HG03095 (cell line): ENCODE measurements around the gene SLC12A8.

Experiments
- ATAC-seq: cut with Tn5 transposase; IDR thresholded peaks from one replicate; pipeline ENCODE4 v1.9.1; 2021; ENCODE audit warnings: moderate library complexity; ENCODE audit not compliant: unreplicated experiment

The SLC12A8 gene

DNA sequence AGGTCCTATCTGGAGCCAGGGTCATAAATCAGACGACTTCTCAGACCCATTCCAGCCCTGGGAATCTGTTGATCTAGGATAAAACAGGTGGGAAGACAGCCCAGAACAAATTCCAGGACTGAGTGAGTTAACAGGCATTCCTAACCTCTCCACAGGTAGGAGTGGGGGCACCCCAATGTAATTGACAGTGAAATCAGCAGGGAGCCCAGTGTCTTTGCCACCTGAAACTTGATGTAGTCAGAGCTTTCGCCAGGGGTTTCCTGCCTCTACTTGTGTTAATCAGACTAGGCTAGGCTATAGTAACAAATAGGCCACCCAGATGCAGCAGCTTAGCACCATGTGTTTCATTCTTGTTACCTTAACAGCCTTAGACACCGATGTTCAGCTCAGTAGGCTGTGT lies 154.0 kb downstream of the SLC12A8 start:
- ATAC-seq: no peak

DNA sequence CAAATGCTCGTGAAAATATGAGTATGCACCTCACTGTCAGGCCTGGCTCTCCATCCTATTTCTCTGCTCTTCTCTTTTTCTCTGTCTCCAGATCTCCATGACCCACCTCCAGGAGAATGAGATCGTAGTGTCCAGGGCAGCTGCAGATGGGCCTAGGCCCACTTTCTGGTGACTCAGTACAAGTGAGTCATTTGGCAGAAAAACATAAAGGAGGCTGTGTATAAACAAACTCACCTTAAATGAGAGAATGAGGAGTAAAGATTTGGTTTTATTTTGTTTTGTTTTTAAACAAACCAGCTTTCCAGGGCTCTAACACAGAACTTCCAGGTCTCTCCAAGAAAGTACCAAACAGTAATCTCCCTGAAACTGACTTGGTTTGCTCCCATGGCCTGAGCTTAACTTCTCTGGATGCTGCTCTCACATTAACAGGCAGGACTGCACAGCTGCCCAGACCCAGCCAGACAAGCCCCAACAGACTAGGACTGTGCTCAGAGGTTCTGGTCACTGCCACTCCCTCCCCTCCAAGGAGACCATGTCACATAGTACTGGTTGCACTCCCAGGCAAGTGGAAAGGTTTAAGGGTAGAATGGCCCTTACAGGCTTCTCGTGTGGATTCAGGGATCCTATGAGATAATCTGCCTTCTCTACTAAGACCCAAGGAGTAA lies 155.2 kb downstream of the SLC12A8 start:
- ATAC-seq: no peak

DNA sequence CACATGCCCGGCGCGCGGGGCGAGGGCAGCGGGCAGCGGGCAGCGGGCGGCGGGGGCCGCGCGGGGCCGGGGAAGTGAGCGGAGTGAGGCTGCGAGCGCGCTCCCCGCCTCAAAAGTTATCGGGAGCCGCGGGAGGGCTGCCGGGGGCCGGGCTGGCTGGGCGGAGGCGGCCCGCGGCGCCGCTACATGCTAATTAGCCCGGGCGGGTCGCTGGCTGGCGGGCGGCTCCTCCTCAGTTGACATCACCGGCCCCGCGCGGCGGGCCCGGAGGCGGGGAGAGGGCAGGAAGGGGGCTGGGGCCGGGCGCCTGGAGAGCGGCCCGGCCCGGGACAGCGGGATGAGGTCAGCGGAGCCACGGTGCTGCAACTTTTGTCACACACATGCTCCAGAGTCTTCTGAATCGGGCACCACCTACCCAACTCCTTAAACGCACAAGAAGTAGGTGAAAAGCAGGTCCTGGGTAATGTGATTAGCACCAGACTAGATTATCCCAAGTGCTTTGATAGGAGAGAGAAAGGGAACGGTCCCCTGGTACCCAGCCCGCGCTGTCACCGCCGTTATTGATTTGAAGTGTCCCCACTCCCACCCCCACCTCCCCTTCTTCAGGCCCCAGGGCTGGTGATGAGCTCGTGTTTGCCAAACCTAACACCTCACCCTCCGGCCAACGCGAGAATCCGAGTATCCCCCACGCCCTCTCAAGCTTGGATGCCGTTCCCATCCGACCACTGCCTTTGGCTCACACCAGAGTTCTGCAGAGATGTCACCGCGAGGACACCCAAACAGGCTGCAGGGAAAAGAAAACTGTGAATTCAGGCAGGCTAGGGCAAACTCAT lies 156.4 kb downstream of the SLC12A8 start, which contains the start of gene HEG1:
HEG1 (minus strand) TSS at position 85 of the 833 bp plus-strand sequence. CDS start 107 bp downstream, outside the sequence.
- peak; percentile 54 for ATAC-seq

DNA sequence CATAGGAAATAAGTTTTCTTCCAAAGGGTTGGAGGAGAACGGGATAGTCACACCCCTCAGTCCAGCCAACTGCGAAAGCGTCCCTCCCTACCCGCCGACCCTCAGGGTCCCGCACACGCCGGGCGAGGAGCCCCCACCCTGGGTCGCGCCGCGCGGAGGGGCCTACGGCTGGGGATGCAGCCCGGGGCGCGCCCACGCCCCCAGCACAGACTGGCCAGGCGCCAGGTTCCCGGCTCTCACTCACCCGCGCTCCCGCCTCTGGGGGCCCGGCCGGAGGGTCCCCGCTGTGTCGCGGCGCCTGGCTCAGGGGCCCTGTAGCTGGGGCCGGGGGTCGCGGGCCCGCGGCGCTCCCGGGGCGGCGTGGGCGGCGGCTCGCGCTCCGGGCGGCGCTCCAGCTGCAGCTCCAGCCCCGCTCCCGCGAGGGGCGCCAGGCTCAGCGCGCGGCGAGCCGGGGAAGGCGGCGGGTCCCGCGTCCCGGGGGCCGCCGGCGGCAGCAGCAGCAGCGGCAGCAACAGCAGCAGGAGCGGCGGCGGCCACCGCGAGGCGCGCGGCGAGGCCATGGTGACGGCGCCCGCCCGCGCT lies 157.1 kb downstream of the SLC12A8 start:
- ATAC-seq: peak; percentile 16

DNA sequence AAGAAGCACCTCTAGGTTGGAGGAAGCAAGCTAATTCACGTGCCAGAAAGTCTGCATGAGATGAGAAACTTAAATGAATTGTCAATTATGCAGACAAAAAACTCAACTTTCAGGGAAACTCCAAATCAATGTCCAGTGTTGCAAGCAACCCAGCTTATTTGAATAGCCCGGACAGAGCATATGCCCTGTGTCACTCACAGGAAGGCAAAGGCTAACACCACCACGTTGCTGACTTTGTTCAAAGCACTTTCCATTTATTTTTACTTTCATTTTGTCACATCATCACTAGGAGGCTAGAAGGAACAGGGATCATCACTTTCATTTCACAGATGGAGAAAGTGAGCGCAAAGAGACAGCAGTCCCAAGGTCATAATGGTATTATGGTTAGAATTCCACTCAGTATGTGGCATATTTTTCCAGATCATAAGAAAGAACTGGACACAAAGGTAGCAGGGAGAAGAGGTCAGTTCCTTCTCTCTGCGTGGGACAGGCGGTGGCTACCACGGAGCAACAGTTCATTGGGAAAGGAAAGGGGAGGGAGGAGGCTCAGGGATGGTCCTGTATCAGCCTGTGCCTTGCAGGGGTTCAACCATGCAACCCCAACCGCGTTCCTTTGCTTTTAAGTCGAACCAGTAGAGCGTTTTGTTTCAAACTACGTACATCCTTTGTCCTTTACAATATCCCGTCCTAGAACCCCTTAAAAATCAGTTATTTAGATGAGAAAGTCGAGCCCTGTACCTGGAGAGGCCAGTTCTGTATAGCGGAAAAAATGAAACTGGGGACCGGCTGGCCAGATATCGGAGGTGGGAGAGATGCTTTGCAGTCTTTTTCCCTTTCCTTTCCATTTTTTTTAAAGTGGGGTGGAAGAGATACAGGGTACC lies 157.9 kb downstream of the SLC12A8 start:
- peak; percentile 31 for ATAC-seq

DNA sequence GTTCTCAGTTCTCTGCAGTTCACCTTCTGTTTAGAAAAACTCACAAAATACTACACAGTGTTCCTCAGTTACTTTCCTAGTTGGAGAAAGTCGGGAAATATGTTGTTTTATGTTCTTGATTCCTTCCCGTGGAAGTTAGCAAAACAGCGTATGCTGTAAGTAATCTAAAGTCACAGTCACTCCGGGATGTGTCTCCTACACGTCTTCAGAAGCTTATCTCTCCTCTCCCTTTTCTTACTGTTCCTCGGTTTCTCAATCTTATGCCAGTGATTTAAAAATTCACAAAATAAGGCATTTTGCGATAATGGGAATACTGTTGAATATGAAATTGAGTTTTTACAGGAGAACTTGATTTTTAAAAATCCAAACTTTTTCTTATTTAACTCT lies 158.5 kb downstream of the SLC12A8 start:
- no peak for ATAC-seq

DNA sequence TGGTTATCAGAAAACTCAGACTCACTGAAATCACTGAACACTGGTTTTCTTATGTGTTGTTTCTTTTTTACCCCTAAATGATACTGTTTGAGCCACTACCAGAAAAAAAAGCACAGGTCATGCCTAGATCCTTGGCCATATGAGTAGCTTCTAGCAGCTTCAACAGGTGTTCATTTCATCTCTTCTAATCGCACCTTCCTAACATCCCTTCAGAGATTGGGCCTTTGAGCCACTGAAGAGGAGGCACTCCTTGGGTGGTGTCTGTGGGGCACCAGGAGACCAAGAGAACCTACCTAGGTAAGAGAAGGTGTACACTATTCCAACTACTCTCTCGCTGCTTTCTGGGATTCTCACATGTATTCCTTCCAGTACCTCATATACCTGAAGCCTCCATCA lies 159.2 kb downstream of the SLC12A8 start:
- ATAC-seq: no peak

DNA sequence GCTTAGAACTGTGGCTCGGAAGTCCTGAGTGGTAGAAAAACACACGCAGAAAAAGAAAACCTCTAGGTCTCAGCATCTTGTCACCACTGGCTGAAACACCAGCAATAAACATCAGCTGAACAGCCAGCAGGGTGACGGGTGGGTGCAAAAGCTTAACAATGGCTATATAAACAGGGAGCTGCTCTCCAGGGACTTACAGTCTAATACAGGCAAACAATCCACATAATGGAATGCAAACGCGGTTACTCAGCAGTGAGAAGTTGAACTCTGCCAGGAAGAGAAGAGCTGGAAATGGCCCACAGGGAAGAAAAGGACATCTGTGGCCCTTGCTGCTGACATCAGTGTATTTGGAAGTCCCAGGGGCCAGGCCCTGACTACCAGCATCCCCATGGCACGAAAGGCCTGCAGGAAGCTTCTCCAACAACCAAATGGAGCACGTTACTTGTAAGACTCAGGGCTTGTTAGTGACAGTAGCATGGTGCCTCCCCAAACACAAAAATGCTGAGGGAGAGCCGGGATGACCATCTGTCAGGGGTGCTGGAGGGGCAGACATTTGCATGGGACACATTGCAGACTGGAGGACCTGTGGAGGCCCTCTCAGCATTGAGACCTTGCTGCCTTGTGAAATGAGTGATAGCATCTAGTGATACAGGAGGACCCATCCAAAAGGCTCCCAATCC lies 159.8 kb downstream of the SLC12A8 start:
- no peak for ATAC-seq

DNA sequence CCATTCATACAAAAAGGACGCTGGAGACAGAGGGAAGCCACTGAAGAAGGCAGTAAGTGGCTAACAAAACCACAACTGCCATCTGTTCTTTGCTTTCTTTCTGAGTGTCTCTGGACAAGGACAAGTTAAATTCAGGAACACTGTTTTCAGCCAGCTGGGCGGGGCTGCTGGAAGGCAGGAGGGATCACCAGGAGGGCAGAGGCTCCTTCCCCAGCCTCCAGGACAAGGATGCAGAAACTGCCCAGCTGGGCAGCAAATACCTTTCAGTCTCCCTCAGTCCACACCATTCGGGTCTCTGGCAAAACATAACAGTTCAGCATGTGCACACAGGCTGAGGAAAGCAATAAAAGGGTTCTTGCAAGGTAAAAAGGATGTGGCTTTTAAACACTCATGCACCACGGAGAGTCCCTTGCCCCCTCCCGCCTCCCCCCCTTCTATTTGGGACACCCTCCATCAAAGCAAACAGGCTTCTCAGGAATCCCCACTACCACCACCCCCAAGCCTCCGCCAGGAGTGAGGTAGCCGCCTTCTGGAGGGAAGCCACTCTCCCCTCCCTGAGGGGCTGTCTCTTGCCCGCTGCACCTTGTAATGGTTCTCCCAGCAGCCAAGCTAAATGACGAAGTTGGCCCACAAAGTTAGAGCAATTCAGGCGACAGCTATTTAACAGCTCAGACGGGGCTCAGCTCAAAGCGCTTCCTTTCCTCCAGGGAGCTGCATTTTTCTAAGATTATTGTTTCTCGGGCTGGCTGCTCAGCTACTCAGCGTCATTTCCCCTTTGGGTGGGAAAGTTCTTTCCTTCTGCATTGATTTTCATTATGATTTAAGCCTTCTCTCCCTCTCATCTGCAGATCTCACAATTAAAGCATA lies 160.6 kb downstream of the SLC12A8 start:
- ATAC-seq: no peak

DNA sequence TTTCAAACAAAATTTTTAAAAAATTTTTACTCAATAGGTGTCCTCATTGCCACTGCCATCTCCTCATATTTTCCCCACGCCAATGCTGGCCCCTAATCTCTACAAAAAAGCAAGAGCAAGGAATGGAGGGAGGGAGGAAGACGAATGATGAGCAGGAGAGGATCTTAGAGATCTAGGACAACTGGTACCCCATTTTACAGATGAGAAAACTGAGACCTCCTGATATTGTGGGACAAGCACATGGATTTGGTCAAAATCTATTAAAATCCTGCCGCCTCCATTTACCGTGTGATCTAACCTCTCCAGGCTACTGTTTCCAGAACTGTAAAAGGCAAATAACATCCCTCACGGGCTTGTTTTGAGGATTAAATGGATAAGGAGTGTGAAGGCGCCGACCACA lies 161.3 kb downstream of the SLC12A8 start:
- no peak for ATAC-seq

DNA sequence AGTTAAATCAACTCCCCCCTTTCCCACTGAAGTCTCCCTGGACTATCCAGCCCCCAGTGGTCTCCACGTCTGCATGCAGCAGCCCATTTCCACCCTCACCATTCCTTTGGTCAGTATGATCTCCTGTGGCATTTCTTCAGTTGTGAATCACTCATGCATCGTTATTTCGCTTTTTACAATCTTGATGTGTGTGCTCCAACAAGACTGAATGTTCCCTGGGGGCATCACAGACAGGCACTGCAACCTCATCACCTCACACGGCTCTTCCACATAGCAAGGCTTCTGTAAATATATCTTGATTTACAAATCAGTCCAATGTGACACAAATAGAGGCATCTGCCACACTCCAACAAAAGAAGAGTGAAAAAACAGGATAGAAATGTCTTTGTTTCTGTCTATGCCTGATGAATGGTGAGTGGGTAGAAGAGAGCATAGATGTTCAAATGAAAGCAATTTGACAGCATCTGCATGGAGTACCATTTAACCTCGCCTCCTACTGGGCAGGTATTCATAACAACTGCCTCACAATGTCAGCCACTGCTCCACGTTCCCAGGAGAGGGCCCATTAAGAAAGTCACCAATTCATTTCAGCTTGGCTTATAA lies 162.0 kb downstream of the SLC12A8 start:
- no peak for ATAC-seq

DNA sequence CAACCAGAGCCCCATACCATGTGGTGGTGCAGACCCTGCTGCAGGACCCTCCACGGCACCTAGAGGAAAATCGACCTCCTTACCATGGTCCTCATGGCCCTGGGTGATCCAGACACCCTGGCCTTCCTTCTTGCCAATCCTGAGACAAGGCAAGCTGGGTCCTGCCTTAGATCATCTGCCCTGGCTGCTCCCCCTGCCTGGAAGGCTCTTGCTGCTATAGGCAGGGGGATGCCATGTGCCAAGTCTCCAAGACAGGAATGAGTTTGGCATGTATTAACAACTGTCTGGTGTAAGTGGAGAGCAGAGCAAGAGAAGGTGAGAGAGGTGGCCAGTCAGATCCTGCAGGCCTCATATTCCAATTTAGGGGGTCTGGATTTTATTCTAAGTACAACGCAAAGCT lies 164.3 kb downstream of the SLC12A8 start:
- ATAC-seq: no peak

DNA sequence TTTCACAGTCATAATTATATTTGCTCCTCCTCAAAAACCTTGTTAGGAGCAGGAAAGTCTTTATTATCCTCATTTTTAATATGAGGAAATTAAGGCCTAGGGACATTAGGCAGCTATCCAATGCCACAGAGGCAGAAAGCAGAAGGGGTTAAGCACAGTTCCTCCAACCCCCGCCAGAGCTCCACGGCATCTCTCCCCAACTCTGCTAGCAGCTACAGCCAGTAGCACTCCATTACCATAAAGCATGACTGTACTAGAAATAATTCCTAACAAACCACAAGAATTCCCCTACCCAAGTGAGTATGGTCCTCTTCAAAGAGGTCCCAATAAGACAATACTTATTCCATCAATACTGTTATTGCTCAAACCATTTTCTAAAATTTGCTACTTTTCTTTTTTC lies 166.6 kb downstream of the SLC12A8 start:
- ATAC-seq: no peak

DNA sequence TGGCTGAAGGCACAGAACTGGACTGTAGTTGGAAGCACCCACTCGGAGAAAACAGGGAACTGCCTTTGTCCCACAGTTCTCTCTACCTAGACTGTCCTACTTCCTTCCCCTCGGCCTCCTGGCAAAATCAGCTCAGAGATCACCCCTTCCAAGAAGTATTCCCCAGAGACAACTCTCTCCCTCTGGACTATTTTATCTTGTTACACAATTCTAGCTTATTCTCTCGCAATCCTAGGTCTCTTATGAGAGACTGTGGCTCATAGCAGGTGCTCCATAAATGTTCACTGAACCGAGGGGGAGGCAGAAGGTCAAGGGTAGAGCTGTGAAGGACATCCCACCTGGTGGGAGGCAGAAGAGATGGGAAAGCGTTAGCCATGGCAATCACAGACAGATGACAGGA lies 167.4 kb downstream of the SLC12A8 start:
- ATAC-seq: no peak

DNA sequence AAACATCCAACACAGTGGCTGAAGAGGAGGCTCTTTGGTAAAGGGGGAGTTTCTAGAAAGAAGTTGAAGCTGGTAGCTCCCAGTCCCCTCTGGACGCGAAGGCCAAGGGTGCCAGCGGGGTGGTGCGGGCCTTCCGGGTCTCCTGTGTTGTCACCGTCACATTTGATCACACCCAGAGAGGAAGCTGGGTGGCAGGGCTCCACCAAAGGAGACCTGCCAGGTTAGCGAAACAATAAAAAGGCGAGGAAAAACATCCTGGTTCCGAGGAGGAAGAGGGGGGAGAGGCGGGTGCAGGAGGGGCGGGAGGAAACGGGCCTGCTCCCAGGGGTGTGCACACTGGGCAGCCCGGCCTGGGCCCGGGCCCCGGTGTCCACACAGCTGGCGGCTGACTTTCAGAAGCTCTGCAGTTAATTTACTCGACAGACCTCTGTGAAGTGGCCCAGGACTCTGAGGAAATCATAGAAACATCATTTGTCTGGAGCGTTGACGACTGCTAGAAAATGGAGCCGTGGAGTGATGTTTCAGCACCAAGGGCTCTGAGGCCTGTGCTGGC lies 168.9 kb downstream of the SLC12A8 start:
- ATAC-seq: no peak

DNA sequence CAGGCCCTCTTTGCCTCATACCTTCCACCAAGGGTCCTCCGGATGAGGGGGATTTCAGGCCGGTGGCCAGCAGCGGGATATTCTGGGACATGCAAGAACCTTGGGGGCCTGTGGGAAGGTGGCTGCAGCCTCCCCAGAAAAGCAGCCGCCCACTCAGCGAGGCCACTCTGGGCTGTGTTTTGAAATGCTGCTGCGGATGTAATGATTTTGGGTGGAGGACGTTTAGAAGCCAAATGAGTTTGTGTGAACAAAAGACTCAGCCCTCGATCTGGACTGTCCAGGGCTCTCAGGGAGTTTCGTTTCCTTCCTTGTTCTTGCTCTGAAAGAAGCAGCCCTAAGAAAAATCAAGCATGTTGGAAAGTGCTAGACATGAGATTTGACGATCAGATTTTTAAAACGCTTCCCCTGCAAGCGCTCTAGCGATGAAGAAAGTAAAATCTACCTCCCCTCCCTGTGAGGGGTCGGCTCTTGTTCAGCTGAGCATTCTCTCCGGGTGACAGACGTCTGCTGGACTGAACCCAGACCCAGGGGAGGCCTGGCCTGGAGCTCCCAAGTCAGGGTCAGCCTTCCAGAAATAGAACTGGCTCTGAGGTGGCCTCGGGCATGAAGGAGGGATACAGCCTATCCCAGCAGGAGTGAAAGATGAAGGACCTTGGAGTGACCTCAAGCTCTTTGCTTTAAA lies 169.7 kb downstream of the SLC12A8 start:
- no peak for ATAC-seq

DNA sequence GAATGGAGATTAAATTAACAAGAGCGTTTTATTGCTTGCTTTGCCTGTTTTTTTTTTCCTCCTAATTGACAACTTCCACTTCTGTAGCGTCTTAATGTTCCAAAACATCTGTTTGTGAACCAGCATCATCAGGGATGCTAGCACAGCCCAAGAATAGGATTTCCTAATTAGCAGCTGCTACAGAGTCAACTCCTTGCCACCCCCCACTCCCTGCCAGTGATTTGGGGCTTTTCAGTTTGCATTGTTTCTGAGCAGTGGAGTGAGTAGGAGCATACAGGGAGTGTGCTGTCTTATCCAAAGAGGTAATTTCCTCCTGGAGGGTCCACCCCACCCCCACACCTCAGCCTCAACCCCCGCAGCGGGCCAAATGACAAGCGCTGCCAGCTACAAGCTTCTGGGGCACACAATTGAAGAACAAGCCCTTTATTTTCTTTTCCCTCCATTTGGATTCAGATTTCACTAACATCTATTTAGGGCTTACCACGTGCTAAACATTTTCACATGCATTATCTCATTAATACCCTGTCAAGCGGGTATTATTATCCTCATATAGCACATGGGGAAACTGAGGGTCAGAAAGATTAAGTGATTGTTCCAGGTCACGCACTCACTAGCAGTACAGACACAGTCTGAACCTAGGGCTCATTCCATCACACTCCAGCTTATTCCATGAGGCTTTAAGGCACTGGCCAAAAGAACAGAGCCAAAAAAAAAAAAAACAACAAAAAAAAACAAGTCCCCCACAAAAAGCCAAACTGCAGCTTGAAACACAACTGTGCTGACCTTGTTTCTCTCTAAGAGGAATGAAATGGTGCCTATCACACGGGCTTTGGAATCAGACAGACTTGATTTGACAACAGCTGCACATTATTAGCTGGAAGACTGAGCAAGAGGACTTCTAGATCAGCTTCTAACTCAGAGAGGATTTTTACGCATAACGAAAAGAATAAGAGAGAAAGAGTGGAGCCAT lies 173.1 kb downstream of the SLC12A8 start:
- no peak for ATAC-seq
